H1 (cell line): Measurements from ENCODE around the gene BCHE. TPM values are rescaled to one million over a fixed set of nuclear protein-coding genes. Genes with fewer than 3 reads are reported as not detected.

ENCODE experiments used
- CTCF ChIA-PET: fragments of 300-600 bp; sonication (Branson Sonifier 250); formaldehyde crosslinking; loops from one replicate; lab custom pipeline; 2021; ENCODE audit not compliant: partially characterized antibody; lab: Charles Lee
- POLR2A ChIA-PET: fragments of 300-600 bp; sonication (Branson Sonifier 250); formaldehyde crosslinking; loops from one replicate; lab custom pipeline; 2021; ENCODE audit warnings: inconsistent platforms; ENCODE audit not compliant: partially characterized antibody; lab: Charles Lee
- DNase-seq, 2 experiments: peaks; one replicate each; pipeline versions ENCODE4 v3.0.0 to v3.0.0-alpha.2; 2010 to 2022; ENCODE audit warnings: low spot score in 2 of 2, low read depth in 1 of 2, mixed read lengths in 1 of 2
- FAIRE-seq: peaks from 2 replicates; lab custom pipeline; 2011; peaks lifted over from hg19 to GRCh38; lab: Jason Lieb, UNC
- H2AFZ ChIP-seq: 2 replicates; pipeline ENCODE4 v1.8.1; 2012; ENCODE audit warnings: low read length, inconsistent platforms
- H2AK5ac ChIP-seq: 2 replicates; pipeline ENCODE4 v1.6.1; 2013; ENCODE audit warnings: low read depth, low read length
- H2BK120ac ChIP-seq: replicated peaks from 2 replicates; pipeline ENCODE3; 2013; ENCODE audit warnings: low read depth, low read length, inconsistent platforms
- H2BK12ac ChIP-seq: 2 replicates; pipeline ENCODE4 v1.6.1; 2013; ENCODE audit warnings: low read depth, low read length
- H2BK15ac ChIP-seq: 2 replicates; pipeline ENCODE4 v1.6.1; 2013; ENCODE audit warnings: low read length
- H2BK20ac ChIP-seq: 2 replicates; pipeline ENCODE4 v1.6.1; 2013; ENCODE audit warnings: low read length
- H2BK5ac ChIP-seq: 2 replicates; pipeline ENCODE4 v1.6.1; 2013; ENCODE audit warnings: low read depth, low read length
- H3K14ac ChIP-seq: 2 replicates; pipeline ENCODE4 v1.6.1; 2013; ENCODE audit warnings: inconsistent platforms; ENCODE audit not compliant: insufficient read length
- H3K18ac ChIP-seq: 2 replicates; pipeline ENCODE4 v1.6.1; 2013; ENCODE audit warnings: low read length; ENCODE audit errors: extremely low read depth
- H3K23ac ChIP-seq: 2 replicates; pipeline ENCODE4 v1.6.1; 2013; ENCODE audit warnings: inconsistent platforms; ENCODE audit not compliant: insufficient read length
- H3K23me2 ChIP-seq: 2 replicates; pipeline ENCODE4 v1.6.1; 2013; ENCODE audit warnings: low read depth, low read length
- H3K27ac ChIP-seq: 2 replicates; pipeline ENCODE4 v1.6.1; 2011; ENCODE audit warnings: low read depth, low read length, inconsistent platforms
- H3K27me3 ChIP-seq, 4 experiments: replicated peaks in 1 of 4; 1 replicate in 1 of 4; 2 replicates in 3 of 4; pipeline versions ENCODE4 v1.6.1 to v1.8.1; 2011 to 2013; ENCODE audit warnings: low read length in 3 of 4, mild to moderate bottlenecking in 3 of 4, inconsistent platforms in 2 of 4, mixed read lengths in 2 of 4, moderate library complexity in 1 of 4; ENCODE audit not compliant: control insufficient read depth in 3 of 4, insufficient read depth in 3 of 4; ENCODE audit errors: extremely low read depth in 1 of 4
- H3K36me3 ChIP-seq, 4 experiments: 2 replicates each; pipeline versions ENCODE4 v1.6.1 to v1.8.1; 2011 to 2013; ENCODE audit warnings: mild to moderate bottlenecking in 4 of 4, low read length in 3 of 4, moderate library complexity in 2 of 4, control low read depth in 1 of 4, inconsistent platforms in 1 of 4; ENCODE audit not compliant: insufficient read depth in 4 of 4, control insufficient read depth in 2 of 4
- H3K4ac ChIP-seq: replicated peaks from 2 replicates; pipeline ENCODE3; 2013; ENCODE audit warnings: low read length, low read depth, mixed read lengths, inconsistent platforms; ENCODE audit not compliant: insufficient read length
- H3K4me1 ChIP-seq, 4 experiments: replicated peaks in 1 of 4; 1 replicate in 1 of 4; 2 replicates in 3 of 4; pipeline versions ENCODE4 v1.6.1 to v1.8.1; 2011 to 2013; ENCODE audit warnings: low read length in 3 of 4, inconsistent platforms in 2 of 4, mixed read lengths in 1 of 4; ENCODE audit not compliant: insufficient read depth in 4 of 4, control insufficient read depth in 3 of 4
- H3K4me2 ChIP-seq, 2 experiments: 2 replicates each; pipeline versions ENCODE4 v1.6.1 to v1.8.1; 2011 to 2013; ENCODE audit warnings: low read depth in 2 of 2, low read length in 2 of 2, control low read depth in 1 of 2, inconsistent platforms in 1 of 2, mild to moderate bottlenecking in 1 of 2; ENCODE audit not compliant: insufficient read depth in 1 of 2
- H3K4me3 ChIP-seq, 4 experiments: fragments of 200-600, 300-600 bp in 1 of 4; sonication (generic), shearing (Covaris generic), sonication (Bioruptor Twin) in 1 of 4; 2 replicates each; pipeline versions ENCODE4 v1.5.1 to v1.8.1; 2011 to 2016; ENCODE audit warnings: low read length in 4 of 4, low read depth in 3 of 4, control low read depth in 2 of 4, inconsistent platforms in 2 of 4, mild to moderate bottlenecking in 2 of 4, mixed read lengths in 1 of 4, moderate library complexity in 1 of 4; ENCODE audit not compliant: insufficient read depth in 2 of 4; ENCODE audit errors: extremely low read depth in 1 of 4
- H3K56ac ChIP-seq: replicated peaks from 2 replicates; pipeline ENCODE3; 2013; ENCODE audit warnings: low read depth, mild to moderate bottlenecking, mixed read lengths, low read length, inconsistent platforms; ENCODE audit not compliant: insufficient read length
- H3K79me1 ChIP-seq: 2 replicates; pipeline ENCODE4 v1.6.1; 2013; ENCODE audit warnings: low read depth, low read length, control low read depth
- H3K79me2 ChIP-seq, 2 experiments: 2 replicates each; pipeline versions ENCODE4 v1.6.1 to v1.8.1; 2012 to 2013; ENCODE audit warnings: low read length in 2 of 2, mild to moderate bottlenecking in 2 of 2, inconsistent platforms in 1 of 2; ENCODE audit not compliant: insufficient read depth in 2 of 2, control insufficient read depth in 1 of 2
- H3K9ac ChIP-seq, 4 experiments: replicated peaks in 1 of 4; 1 replicate in 1 of 4; 2 replicates in 3 of 4; pipeline versions ENCODE4 v1.6.1 to v1.8.1; 2011 to 2013; ENCODE audit warnings: low read depth in 3 of 4, low read length in 3 of 4, control low read depth in 2 of 4, mild to moderate bottlenecking in 2 of 4, moderate library complexity in 2 of 4, inconsistent platforms in 1 of 4; ENCODE audit errors: extremely low read depth in 1 of 4
- H3K9me3 ChIP-seq, 2 experiments: 2 replicates each; pipeline versions ENCODE4 v1.6.1 to v1.8.1; 2012 to 2013; ENCODE audit warnings: mild to moderate bottlenecking in 2 of 2, moderate library complexity in 2 of 2, control low read depth in 1 of 2, inconsistent platforms in 1 of 2, low read depth in 1 of 2, low read length in 1 of 2, mixed read lengths in 1 of 2; ENCODE audit not compliant: insufficient read depth in 2 of 2
- H4K20me1 ChIP-seq, 2 experiments: replicated peaks in 1 of 2; 2 replicates each; pipeline versions ENCODE3 to v1.8.1; 2011 to 2013; ENCODE audit warnings: inconsistent platforms in 2 of 2, low read length in 2 of 2, mild to moderate bottlenecking in 1 of 2; ENCODE audit not compliant: insufficient read depth in 2 of 2, control insufficient read depth in 1 of 2
- H4K5ac ChIP-seq: 2 replicates; pipeline ENCODE4 v1.6.1; 2013; ENCODE audit warnings: low read length, low read depth, mixed read lengths, inconsistent platforms; ENCODE audit not compliant: insufficient read length
- H4K8ac ChIP-seq: 2 replicates; pipeline ENCODE4 v1.8.0; 2013; ENCODE audit warnings: mild to moderate bottlenecking, moderate library complexity, low read length, inconsistent platforms; ENCODE audit not compliant: insufficient read depth; ENCODE audit errors: extremely low read depth
- H4K91ac ChIP-seq: replicated peaks from 2 replicates; pipeline ENCODE3; 2013; ENCODE audit warnings: low read length, mixed read lengths, inconsistent platforms; ENCODE audit not compliant: insufficient read length
- HDAC2 ChIP-seq, 2 experiments: fragments of 300-600 bp in 1 of 2; sonication (generic) in 1 of 2; IDR thresholded peaks; 2 replicates each; pipeline ENCODE4 v1.6.1; 2011 to 2012; ENCODE audit warnings: low read depth in 2 of 2, low read length in 2 of 2, mild to moderate bottlenecking in 2 of 2, moderate library complexity in 2 of 2, borderline replicate concordance in 1 of 2, inconsistent platforms in 1 of 2
- JUN ChIP-seq: IDR thresholded peaks from 2 replicates; pipeline ENCODE4 v1.6.1; 2011; ENCODE audit warnings: low read depth, mild to moderate bottlenecking, improper control_type of control experiment, low read length
- KDM1A ChIP-seq: fragments of 200-600, 300-600 bp; sonication (generic); IDR thresholded peaks from 2 replicates; pipeline ENCODE4 v1.7.1; 2016; ENCODE audit warnings: mild to moderate bottlenecking, low read length, borderline replicate concordance
- KDM5A ChIP-seq: fragments of 200-600 bp; IDR thresholded peaks from 2 replicates; pipeline ENCODE4 v1.7.1; 2012; ENCODE audit warnings: mild to moderate bottlenecking, low read length, inconsistent platforms, mixed read lengths
- NANOG ChIP-seq: IDR thresholded peaks from 2 replicates; pipeline ENCODE4 v1.6.1; 2011; ENCODE audit warnings: low read length, low read depth, mild to moderate bottlenecking, inconsistent platforms; ENCODE audit not compliant: insufficient read depth, poor library complexity, severe bottlenecking
- NRF1 ChIP-seq: IDR thresholded peaks from 2 replicates; pipeline ENCODE4 v1.6.1; 2011; ENCODE audit warnings: mild to moderate bottlenecking, low read depth, low read length, improper control_type of control experiment
- PHF8 ChIP-seq: fragments of 200-600 bp; sonication (generic); conservative IDR thresholded peaks from 2 replicates; pipeline ENCODE4 v1.7.1; 2012; ENCODE audit warnings: low read depth, mild to moderate bottlenecking, inconsistent platforms, low read length, moderate library complexity
- RBBP5 ChIP-seq: IDR thresholded peaks from 2 replicates; pipeline ENCODE4 v1.7.1; 2012; ENCODE audit warnings: low read depth, mild to moderate bottlenecking, inconsistent platforms, low read length, moderate library complexity, borderline replicate concordance
- SP2 ChIP-seq: IDR thresholded peaks from 2 replicates; pipeline ENCODE4 v1.6.1; 2012; ENCODE audit warnings: mild to moderate bottlenecking, low read length, inconsistent platforms
- TAF1 ChIP-seq: IDR thresholded peaks from 2 replicates; pipeline ENCODE4 v1.6.1; 2011; ENCODE audit warnings: mild to moderate bottlenecking, low read depth, low read length
- TAF7 ChIP-seq: optimal IDR thresholded peaks from 2 replicates; pipeline ENCODE3; 2011; ENCODE audit warnings: low read depth, mild to moderate bottlenecking, inconsistent platforms, low read length, moderate library complexity, borderline replicate concordance
- WGBS, 2 experiments: shearing (Covaris generic) in 1 of 2; methylation state at CpG; one replicate each; pipeline versions ENCODE4 v1.1.6 to v1.1.7; 2013 to 2015; ENCODE audit warnings: low lambda C conversion rate in 2 of 2, mixed read lengths in 2 of 2, inconsistent platforms in 1 of 2, low coverage in 1 of 2, missing lambda C conversion rate in 1 of 2; ENCODE audit not compliant: insufficient replicate concordance in 2 of 2, insufficient coverage in 1 of 2, insufficient read length in 1 of 2; ENCODE audit errors: extremely low coverage in 1 of 2, missing lambda C conversion rate in 1 of 2; 5-methylcytosine and 5-hydroxymethylcytosine counted together
- polyA plus RNA-seq, 7 experiments: library from polyadenylated mRNA; depleted of rRNA in 3 of 7; stranded (reverse) in 5 of 7; unstranded in 2 of 7; fragments of >200 nt in 5 of 7; fragments of 200-250 nt in 2 of 7; gene quantifications; 1 replicate in 5 of 7; 2 replicates in 1 of 7; 4 replicates in 1 of 7; pipeline versions ENCODE4 v1.2.1 to v1.2.3, GENCODE V29; 2011 to 2013; ENCODE audit warnings: missing spikeins in 2 of 7, mixed read lengths in 2 of 7
- total RNA-seq: library from RNA; stranded (reverse); fragmentation: NEBNext Ultra II Directional; extraction: Animal tissue kit (Norgen Biotek cat#: 25700); gene quantifications from 2 replicates; pipeline ENCODE4 v1.2.1, GENCODE V29; 2021

The BCHE gene
- total and polyA plus RNA-seq, 2 of the 8 experiments (the other 6 are each of a cell fraction or from before 2014, with no cell fraction given) = 0.56 to 1.9 TPM

- Histone ChIP-seq H4K8ac (no peak overlapping the region), H3K79me1 (no peaks in the 10 kb centered on the region), H3K4ac (no peak overlapping the region), H3K4me2 (no peak overlapping the region), H3K79me2 (no peaks in the 10 kb centered on the region), H2AK5ac (no peak overlapping the region), H4K20me1 (no peaks in the 10 kb centered on the region), H3K23me2 (no peaks in the 10 kb centered on the region), H4K91ac (no peak overlapping the region), H3K4me3 (no peak overlapping the region), H2AFZ (no peak overlapping the region), H3K9ac (no peak overlapping the region), H3K27ac (no peak overlapping the region), H3K27me3 (peaks cover 0 to 1% (median 0%) of the 10 kb centered on the region in 4 experiments; a peak in 1 of 7 replicates), H3K56ac (no peak overlapping the region), H2BK20ac (no peak overlapping the region), H2BK12ac (no peak overlapping the region), H3K36me3 (no peaks in the 10 kb centered on the region), H3K9me3 (no peaks in the 10 kb centered on the region), H3K4me1 (no peaks in the 10 kb centered on the region), H2BK15ac (no peak overlapping the region), H3K18ac (no peak overlapping the region), H4K5ac (no peak overlapping the region), H3K14ac (no peak overlapping the region), H3K23ac (no peak overlapping the region), H2BK120ac (no peak overlapping the region), H2BK5ac (no peak overlapping the region)
- DNase-seq (no peak), FAIRE-seq (no peak)
- WGBS, 2 experiments = 95% methylated on average over 2 of the region's 2 CpGs; no CpG with 5 or more reads in 1 of the 2 experiments
- POLR2A ChIA-PET = no interaction called here
- TF ChIP-seq RBBP5 (no peak), HDAC2 (IDR thresholded peaks at IDR 0.05; ENCODE audit: borderline replicate concordance in 1 of 2, low read depth in 2 of 2, low read length in 2 of 2) (no peak), NANOG (no peak), TAF7 (no peak), PHF8 (no peak), NRF1 (no peak), SP2 (no peak), KDM1A (no peak), TAF1 (no peak), KDM5A (no peak), JUN (no peak)
- CTCF ChIA-PET = interaction anchor here (1.2 kb wide), 1 partner anchor 117 kb away, joined by 5 read pairs; no protein-coding TSS in a partner anchor
These were observed 58.3 kb downstream of the BCHE start for GRCh38 chr3:165778891-165779290.
